ENCODE results near the gene C6orf136.

Gene C6orf136, protein sequence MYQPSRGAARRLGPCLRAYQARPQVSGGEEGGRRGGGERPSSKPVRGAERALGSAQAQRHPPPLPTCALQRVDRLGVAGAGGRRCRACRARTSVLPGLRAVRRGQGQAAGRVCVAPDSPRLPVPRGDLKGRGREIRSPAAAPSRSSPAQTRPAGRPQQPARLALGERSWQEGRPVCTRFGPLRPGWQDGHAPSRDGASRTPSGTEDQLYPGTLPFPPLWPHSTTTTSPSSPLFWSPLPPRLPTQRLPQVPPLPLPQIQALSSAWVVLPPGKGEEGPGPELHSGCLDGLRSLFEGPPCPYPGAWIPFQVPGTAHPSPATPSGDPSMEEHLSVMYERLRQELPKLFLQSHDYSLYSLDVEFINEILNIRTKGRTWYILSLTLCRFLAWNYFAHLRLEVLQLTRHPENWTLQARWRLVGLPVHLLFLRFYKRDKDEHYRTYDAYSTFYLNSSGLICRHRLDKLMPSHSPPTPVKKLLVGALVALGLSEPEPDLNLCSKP

DNA sequence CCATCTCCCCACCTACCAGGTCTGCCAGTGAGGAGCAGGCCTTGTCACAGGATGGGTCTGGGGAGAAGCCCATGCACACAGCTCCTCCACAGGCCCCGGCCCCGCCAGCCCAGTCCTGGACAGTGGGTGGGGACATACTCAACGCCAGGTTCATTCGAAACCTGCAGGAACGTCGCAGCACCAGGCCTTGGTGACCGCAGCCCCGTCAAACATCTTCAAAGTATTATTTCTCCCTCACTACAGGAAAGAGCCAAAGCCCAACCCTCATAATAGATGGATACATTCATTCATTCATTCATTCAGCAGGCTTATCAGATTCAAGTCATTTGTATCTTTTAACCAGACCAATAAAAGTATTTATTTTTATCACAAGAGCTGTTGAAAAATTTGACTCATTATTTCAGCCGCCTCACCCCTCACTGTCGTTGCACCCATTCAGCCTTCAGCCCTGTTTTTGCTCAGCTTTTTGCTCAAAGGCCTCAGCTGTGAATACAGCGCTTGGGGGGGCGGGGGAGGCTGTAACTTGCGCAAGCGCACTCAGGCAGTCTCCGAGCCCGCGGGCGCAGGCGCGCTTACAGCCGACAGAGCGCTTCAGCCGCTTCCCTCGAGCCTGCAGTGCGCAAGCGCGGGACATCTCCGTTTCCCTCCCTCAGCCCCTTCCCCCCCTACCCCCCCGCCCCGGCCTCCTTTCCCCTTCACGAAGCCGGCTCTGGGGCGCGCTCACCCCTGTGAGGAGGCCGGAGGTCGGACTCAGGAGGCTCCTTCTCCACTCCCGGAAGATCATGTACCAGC is at the start of gene C6orf136:
Gene C6orf136, plus strand, starts transcription at position 684 of the 792 bp plus-strand sequence. Its CDS starts 99 bp downstream, at position 783.
- TF ChIP-seq, protein P1, sequence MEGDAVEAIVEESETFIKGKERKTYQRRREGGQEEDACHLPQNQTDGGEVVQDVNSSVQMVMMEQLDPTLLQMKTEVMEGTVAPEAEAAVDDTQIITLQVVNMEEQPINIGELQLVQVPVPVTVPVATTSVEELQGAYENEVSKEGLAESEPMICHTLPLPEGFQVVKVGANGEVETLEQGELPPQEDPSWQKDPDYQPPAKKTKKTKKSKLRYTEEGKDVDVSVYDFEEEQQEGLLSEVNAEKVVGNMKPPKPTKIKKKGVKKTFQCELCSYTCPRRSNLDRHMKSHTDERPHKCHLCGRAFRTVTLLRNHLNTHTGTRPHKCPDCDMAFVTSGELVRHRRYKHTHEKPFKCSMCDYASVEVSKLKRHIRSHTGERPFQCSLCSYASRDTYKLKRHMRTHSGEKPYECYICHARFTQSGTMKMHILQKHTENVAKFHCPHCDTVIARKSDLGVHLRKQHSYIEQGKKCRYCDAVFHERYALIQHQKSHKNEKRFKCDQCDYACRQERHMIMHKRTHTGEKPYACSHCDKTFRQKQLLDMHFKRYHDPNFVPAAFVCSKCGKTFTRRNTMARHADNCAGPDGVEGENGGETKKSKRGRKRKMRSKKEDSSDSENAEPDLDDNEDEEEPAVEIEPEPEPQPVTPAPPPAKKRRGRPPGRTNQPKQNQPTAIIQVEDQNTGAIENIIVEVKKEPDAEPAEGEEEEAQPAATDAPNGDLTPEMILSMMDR (IDR thresholded peaks at IDR 0.05; ENCODE audit: extremely low read depth, missing control alignments), result no peak
- peak; percentile 98 for DNase-seq (ENCODE audit: low spot score)

DNA sequence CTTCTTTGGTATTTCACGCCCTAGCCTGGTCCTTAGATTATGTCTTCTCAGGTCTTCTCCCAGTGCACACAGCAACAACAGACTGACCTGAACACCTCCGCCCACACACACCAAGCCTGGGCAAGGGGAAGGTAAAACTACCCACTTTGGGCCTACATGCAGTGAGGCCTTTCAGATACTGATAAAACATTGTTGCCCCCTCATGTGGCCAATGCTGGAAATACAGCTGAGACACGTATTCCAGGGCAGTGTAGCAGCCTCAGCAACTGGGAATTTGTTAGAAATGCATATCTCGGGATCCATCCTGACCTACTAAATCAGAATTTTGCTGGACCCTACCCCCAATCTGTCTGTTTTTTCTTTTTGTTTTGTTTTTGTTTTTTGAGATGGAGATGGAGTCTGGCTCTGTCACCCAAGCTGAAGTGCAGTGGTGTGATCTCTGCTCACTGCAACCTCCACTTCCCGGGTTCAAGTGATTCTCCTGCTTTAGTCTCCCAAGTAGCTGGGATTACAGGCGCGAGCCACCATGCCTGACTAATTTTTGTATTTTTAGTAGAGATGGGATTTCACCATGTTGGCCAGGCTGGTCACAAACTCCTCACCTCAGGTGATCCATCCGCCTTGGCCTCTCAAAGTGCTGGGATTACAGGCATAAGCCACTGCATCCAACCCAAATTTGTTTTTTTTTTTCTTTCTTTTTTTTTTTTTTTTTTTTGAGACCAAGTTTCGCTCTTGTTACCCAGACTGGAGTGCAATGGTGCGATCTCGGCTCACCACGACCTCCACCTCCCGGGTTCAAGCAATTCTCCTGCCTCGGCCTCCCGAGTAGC is 49.4 kb upstream of the C6orf136 start:
- peak; percentile 78 for DNase-seq (ENCODE audit: low spot score)
- TF ChIP-seq, protein P1 (IDR thresholded peaks at IDR 0.05; ENCODE audit: extremely low read depth, missing control alignments), result peak; percentile 86

DNA sequence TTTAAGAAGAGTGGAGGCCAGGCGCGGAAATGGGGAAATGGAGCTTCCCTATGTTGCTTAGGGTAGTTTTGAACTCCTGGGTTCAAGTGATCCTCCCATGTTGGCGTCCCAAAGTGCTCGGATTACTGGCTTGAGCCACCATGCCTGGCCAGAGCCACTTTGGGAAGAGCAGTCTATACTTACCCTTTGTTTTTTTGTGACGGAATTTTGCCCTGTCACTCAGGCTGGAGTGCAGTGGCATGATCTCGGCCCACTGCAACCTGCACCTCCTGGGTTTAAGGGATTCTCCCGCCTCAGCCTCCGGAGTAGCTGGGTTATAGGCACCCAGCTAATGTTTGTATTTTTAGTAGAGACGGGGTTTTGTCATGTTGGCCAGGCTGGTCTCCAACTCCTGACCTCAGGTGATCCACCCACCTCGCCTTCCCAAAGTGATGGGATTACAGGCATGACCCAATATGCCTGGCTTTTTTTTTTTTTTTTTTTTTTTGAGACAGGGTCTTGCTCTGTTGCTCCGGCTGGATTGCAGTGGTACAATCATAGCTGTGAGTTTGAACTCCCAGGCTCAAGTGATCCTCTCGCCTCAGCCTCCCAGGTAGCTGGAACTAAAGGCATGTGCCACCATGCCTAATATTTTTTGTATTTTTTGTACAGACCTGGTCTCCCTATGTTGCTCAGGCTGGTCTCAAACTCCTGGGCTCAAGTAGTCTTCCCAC is 47.9 kb upstream of the C6orf136 start:
- TF ChIP-seq, protein P1 (IDR thresholded peaks at IDR 0.05; ENCODE audit: extremely low read depth, missing control alignments), result no peak
- no peak for DNase-seq (ENCODE audit: low spot score)

DNA sequence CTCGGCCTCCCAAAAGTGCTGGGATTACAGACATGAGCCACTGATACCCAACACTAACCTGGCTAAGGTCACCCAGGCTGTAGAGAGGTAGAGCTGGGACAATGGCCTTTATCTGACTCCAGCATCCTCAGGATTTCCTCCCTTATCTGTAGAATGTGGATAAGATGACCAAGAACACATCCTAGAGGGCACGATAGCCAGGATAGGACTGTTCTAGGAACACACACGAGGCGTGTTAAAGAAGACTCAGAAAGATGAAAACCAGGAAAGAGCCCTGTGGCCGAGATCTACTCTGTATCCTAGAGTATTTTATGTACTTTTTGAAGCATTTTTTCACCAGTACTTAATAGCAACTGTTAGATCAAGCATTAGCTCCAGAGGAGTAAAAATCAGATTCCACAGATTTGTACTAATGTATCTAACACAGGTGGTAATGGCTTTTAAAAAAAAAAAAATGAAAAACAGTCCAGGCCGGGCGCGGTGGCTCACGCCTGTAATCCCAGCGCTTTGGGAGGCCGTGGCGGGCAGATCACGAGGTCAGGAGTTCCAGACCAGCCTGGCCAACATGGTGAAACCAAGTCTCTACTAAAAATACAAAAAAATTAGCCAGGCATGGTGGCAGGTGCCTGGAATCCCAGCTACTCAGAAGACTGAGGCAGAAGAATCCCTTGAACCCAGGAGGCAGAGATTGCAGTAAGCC is 47.2 kb upstream of the C6orf136 start:
- TF ChIP-seq, protein P1 (IDR thresholded peaks at IDR 0.05; ENCODE audit: extremely low read depth, missing control alignments), result no peak
- no peak for DNase-seq (ENCODE audit: low spot score)

DNA sequence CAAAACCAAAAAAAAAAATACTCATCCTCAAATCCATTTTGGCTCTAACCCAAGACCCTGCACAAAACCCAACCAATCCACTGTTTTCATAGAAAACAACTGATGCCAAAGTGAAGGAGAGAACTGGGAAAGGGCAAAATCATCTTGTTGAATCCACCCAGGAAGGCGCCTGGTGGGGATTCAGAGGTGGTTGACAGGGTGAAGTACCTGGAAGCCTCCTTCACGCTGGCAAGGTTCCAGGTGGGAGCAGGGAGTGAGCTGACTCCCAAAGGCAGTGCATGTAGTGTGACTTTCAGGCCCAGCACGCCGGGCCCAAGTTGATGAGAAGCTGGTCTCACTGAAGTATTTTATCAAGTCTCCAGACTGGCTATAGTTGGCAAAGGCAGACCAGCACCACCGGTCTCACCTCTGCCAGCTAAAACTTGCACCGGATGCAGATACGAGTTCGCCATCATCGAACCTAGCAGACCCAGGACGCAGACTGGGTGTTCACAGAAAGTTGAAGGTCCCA is 46.4 kb upstream of the C6orf136 start:
- no peak for DNase-seq (ENCODE audit: low spot score)

More for the DNA sequence above, 46.4 kb upstream of the C6orf136 start:
- TF ChIP-seq, protein P1 (IDR thresholded peaks at IDR 0.05; ENCODE audit: extremely low read depth, missing control alignments), result no peak

Measured in GM20000 (cell line).